HFF-Myc (cell line): Measurements from ENCODE around the gene CBX5.
A peak's percentile ranks its signal among the peaks of the same experiment; 100 is the strongest.

ENCODE experiments used
- DNase-seq: peaks from one replicate; pipeline ENCODE4 v3.0.0-alpha.2; 2011; ENCODE audit warnings: low read depth; ENCODE audit errors: extremely low read depth
- H3K4me3 ChIP-seq: replicated peaks from 2 replicates; pipeline ENCODE4 v1.5.1; 2011; ENCODE audit warnings: low read depth, mild to moderate bottlenecking, control low read depth, low read length
- CTCF ChIP-seq: IDR thresholded peaks from 2 replicates; pipeline ENCODE4 v1.5.1; 2012; ENCODE audit warnings: mild to moderate bottlenecking, low read depth, low read length, control low read depth; ENCODE audit errors: missing control alignments

CBX5 gene

GRCh38 chr12:54214553-54215406 lies 65.1 kb downstream of the CBX5 start:
- no peak overlapping the region for H3K4me3 ChIP-seq
- TF ChIP-seq CTCF, result peak; percentile 99
- DNase-seq, result peak; percentile 73

- no peak overlapping the region for H3K4me3 ChIP-seq
- peak; percentile 12 for TF ChIP-seq CTCF
- DNase-seq, result no peak
Measured at GRCh38 chr12:54213079-54213478, 66.8 kb downstream of the CBX5 start.

- no peak for DNase-seq
- no peak for TF ChIP-seq CTCF
- H3K4me3 ChIP-seq, result no peak overlapping the region
Measured at GRCh38 chr12:54211920-54212319, 68.0 kb downstream of the CBX5 start.

GRCh38 chr12:54210400-54210790 lies 69.5 kb downstream of the CBX5 start:
- H3K4me3 ChIP-seq, result no peak overlapping the region
- no peak for DNase-seq
- TF ChIP-seq CTCF, result no peak

- no peak for TF ChIP-seq CTCF
- no peak overlapping the region for H3K4me3 ChIP-seq
- DNase-seq, result no peak
Measured at GRCh38 chr12:54208591-54208990, 71.3 kb downstream of the CBX5 start.

- no peak overlapping the region for H3K4me3 ChIP-seq
- DNase-seq, result no peak
- TF ChIP-seq CTCF, result peak; percentile 97
Measured at GRCh38 chr12:54207539-54208294, 72.2 kb downstream of the CBX5 start.
